K562 (cell line): ENCODE measurements around the gene BRD4. TPM values are rescaled to one million over a fixed set of nuclear protein-coding genes. Genes with fewer than 3 reads are reported as not detected.

ENCODE experiments used
- CEBPG ChIP-seq, 3 experiments: fragments of 200-800 bp in 1 of 3; sonication (Bioruptor generic) in 1 of 3; sonication (generic) in 1 of 3; formaldehyde crosslinking in 1 of 3; IDR thresholded peaks in 2 of 3; conservative IDR thresholded peaks in 1 of 3; 2 replicates each; pipeline versions ENCODE4 v1.6.1 to v1.8.0; 2016 to 2022; ENCODE audit warnings: missing compliant biosample characterization in 2 of 3, missing genetic modification characterization in 2 of 3, mild to moderate bottlenecking in 1 of 3, missing genetic modification reagents in 1 of 3
- CREM ChIP-seq: IDR thresholded peaks from 2 replicates; pipeline ENCODE4 v1.6.1; 2014; ENCODE audit warnings: antibody characterized with exemption, low read depth
- E2F3 ChIP-seq: fragments of 250-450 bp; sonication (Bioruptor Pico); IDR thresholded peaks from 2 replicates; pipeline ENCODE4 v1.4.0; 2020; ENCODE audit warnings: mild to moderate bottlenecking
- EGR1 ChIP-seq: fragments of 450-650 bp; conservative IDR thresholded peaks from 2 replicates; pipeline ENCODE4 v1.6.1; 2017; ENCODE audit warnings: mild to moderate bottlenecking
- HOXB6 ChIP-seq: fragments of 250-450 bp; sonication (Bioruptor Pico); IDR thresholded peaks from 2 replicates; pipeline ENCODE4 v1.5.1; 2022; ENCODE audit warnings: mild to moderate bottlenecking, borderline replicate concordance
- MYBL2 ChIP-seq, 2 experiments: fragments of 450-650 bp in 1 of 2; sonication (generic) in 1 of 2; formaldehyde crosslinking in 1 of 2; IDR thresholded peaks; 2 replicates each; pipeline versions ENCODE4 v1.6.1 to v1.8.1; 2017 to 2022; ENCODE audit warnings: borderline replicate concordance in 1 of 2, inconsistent platforms in 1 of 2, low read depth in 1 of 2, mild to moderate bottlenecking in 1 of 2, missing genetic modification reagents in 1 of 2, moderate library complexity in 1 of 2
- MYC ChIP-seq, 2 experiments: fragments of 250-450 bp in 1 of 2; sonication (Bioruptor Pico) in 1 of 2; IDR thresholded peaks; 2 replicates each; pipeline versions ENCODE4 v1.5.1 to v1.6.1; 2012 to 2021; ENCODE audit warnings: low read depth in 2 of 2, borderline replicate concordance in 1 of 2, improper control_type of control experiment in 1 of 2, low read length in 1 of 2, mild to moderate bottlenecking in 1 of 2, moderate library complexity in 1 of 2
- NBN ChIP-seq: fragments of 450-650 bp; IDR thresholded peaks from 2 replicates; pipeline ENCODE4 v1.6.1; 2016; ENCODE audit warnings: low read depth, mild to moderate bottlenecking
- PHF8 ChIP-seq: fragments of 200-600 bp; sonication (generic); IDR thresholded peaks from 2 replicates; pipeline ENCODE4 v1.6.1; 2012; ENCODE audit warnings: mixed run types, mild to moderate bottlenecking, inconsistent platforms, low read length, moderate library complexity, borderline replicate concordance
- POU5F1 ChIP-seq: fragments of 150-350 bp; IDR thresholded peaks from 2 replicates; pipeline ENCODE4 v1.6.1; 2014; ENCODE audit warnings: borderline replicate concordance, low read length, low read depth, mild to moderate bottlenecking; ENCODE audit not compliant: partially characterized antibody
- RBBP5 ChIP-seq: fragments of 200-600 bp; sonication (generic); IDR thresholded peaks from 2 replicates; pipeline ENCODE4 v1.6.1; 2012; ENCODE audit warnings: borderline replicate concordance, mild to moderate bottlenecking, low read length, control low read depth, inconsistent platforms; ENCODE audit not compliant: insufficient read depth, poor library complexity, severe bottlenecking
- RHOXF2B ChIP-seq: fragments of 250-450 bp; sonication (Bioruptor Pico); conservative IDR thresholded peaks from 2 replicates; pipeline ENCODE4 v1.5.1; 2021
- SMAD1 ChIP-seq: fragments of 150-350 bp; IDR thresholded peaks from 2 replicates; pipeline ENCODE4 v1.6.1; 2014; ENCODE audit warnings: low read length, low read depth; ENCODE audit not compliant: partially characterized antibody
- SREBF2 ChIP-seq: sonication (generic); formaldehyde crosslinking; IDR thresholded peaks from 2 replicates; pipeline ENCODE4 v1.4.0; 2020; ENCODE audit warnings: mild to moderate bottlenecking, missing genetic modification reagents
- TAF1 ChIP-seq: IDR thresholded peaks from 2 replicates; pipeline ENCODE4 v1.6.1; 2011; ENCODE audit warnings: mild to moderate bottlenecking, low read length, moderate library complexity; ENCODE audit not compliant: insufficient read depth, control insufficient read depth, severe bottlenecking; ENCODE audit errors: extremely low read depth
- ZBED1 ChIP-seq: IDR thresholded peaks from 2 replicates; pipeline ENCODE4 v1.6.1; 2014
- ZFP36 ChIP-seq: fragments of 150-350 bp; IDR thresholded peaks from 2 replicates; pipeline ENCODE4 v1.6.1; 2018; ENCODE audit warnings: low read length, low read depth; ENCODE audit not compliant: partially characterized antibody
- ZFPM2 ChIP-seq: fragments of 250-450 bp; sonication (Bioruptor Pico); IDR thresholded peaks from 2 replicates; pipeline ENCODE4 v1.5.1; 2022; ENCODE audit warnings: mild to moderate bottlenecking
- ZNF133 ChIP-seq: fragments of 250-450 bp; sonication (Bioruptor Pico); IDR thresholded peaks from 2 replicates; pipeline ENCODE4 v1.4.0; 2020; ENCODE audit warnings: mild to moderate bottlenecking
- ZNF444 ChIP-seq: fragments of 250-450 bp; sonication (Bioruptor Pico); IDR thresholded peaks from 2 replicates; pipeline ENCODE4 v1.4.0; 2020; ENCODE audit warnings: mild to moderate bottlenecking, moderate library complexity
- ZNF76 ChIP-seq: fragments of 250-450 bp; sonication (Bioruptor Pico); IDR thresholded peaks from 2 replicates; pipeline ENCODE4 v1.4.0; 2020; ENCODE audit warnings: mild to moderate bottlenecking, moderate library complexity, borderline replicate concordance
- polyA plus RNA-seq, 8 experiments: library from polyadenylated mRNA; depleted of rRNA in 4 of 8; stranded (reverse) in 5 of 8; unstranded in 3 of 8; fragments of >200 nt; fragmentation: Nextera tagmentation in 2 of 8; fragmentation: Illumina TruSeq in 1 of 8; extraction: Ambion mirVana in 2 of 8; extraction: Trizol in 1 of 8; gene quantifications; 2 replicates each; pipeline versions ENCODE4 v1.2.1 to v1.2.3, GENCODE V29; 2011 to 2014; ENCODE audit warnings: inconsistent platforms in 1 of 8, missing spikeins in 1 of 8
- total RNA-seq, 7 experiments: library from RNA; depleted of rRNA in 6 of 7; stranded (reverse); fragments of >200 nt in 6 of 7; fragmentation: Illumina TruSeq in 2 of 7; extraction: Trizol in 2 of 7; gene quantifications; 2 replicates each; pipeline versions ENCODE4 v1.2.1 to v1.2.3, GENCODE V29; 2011 to 2021; ENCODE audit warnings: low replicate concordance in 1 of 7
- TF ChIP-seq, protein P1 (sequence below): fragments of 450-650 bp; IDR thresholded peaks from 2 replicates; pipeline ENCODE4 v1.6.1; 2016; ENCODE audit warnings: missing biosample characterization, missing genetic modification characterization
- TF ChIP-seq, protein P2 (sequence below): sonication (generic); formaldehyde crosslinking; IDR thresholded peaks from 2 replicates; pipeline ENCODE4 v1.9.0; 2022; ENCODE audit warnings: mild to moderate bottlenecking, missing genetic modification reagents
- TF ChIP-seq, protein P3 (sequence below): fragments of 200-400 bp; formaldehyde crosslinking; IDR thresholded peaks from 2 replicates; pipeline ENCODE4 v1.6.1; 2017; ENCODE audit warnings: mild to moderate bottlenecking, low read depth, low read length, moderate library complexity

Gene BRD4
- total and polyA plus RNA-seq, 9 of the 15 experiments (the other 6 are each of a cell fraction or from before 2014, with no cell fraction given): 1.8 to 105 (median 15.6) TPM

DNA sequence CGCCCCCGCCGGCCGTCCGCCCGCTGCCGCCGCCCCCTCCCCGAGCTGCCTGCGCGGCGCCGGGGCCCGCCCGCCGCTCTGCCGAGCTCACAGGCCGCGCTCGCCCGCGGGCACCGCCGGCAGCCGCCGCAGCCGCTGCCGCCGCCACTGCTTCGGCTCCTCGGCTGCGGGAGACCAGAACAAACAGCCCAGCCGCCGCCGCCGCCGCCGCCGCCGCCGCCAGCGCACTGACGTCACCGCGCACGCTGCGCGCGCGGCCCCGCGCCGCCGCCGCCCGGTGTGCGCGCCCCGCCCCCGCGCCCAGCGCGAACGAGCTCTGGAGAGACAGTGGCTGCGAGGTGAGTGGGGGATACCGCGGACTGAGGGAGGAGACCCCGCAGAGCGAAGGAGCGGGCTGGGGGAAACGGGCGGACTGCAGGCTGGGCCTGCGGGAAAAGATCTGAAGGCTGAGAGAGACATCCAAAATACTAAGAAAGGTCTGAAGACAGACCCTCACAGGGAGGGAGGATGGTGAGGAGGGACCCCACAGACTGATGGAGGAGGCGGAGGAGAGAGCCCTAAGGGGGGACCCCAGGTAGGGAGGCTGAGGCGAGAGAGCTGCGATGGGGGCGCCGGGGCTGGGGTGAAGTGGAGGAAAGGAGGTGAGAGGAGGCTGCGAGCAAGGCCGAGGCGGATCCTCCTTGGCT, at the start of gene BRD4 (continued):
- TF ChIP-seq ZNF444 (CRISPR knock-in tag) (no peak), PHF8 (peak; percentile 64; the same call in 1 of the 2 replicates), CEBPG (CRISPR knock-in tag; IDR thresholded peaks at IDR 0.05) (no peak), CEBPG (tag; conservative IDR thresholded peaks at IDR 0.05 in 1 of 2, IDR thresholded peaks at IDR 0.05 in 1 of 2) (peak in 1 of 2 experiments; percentile 59; a peak in 2 of 4 replicates), ZNF133 (CRISPR knock-in tag) (no peak), TAF1 (peak; percentile 12), E2F3 (no peak), MYBL2 (IDR thresholded peaks at IDR 0.05; ENCODE audit: low read depth) (no peak), MYBL2 (CRISPR knock-in tag; IDR thresholded peaks at IDR 0.05; ENCODE audit: borderline replicate concordance) (no peak), ZFP36 (no peak), HOXB6 (no peak), CREM (peak; percentile 12; the same call in 1 of the 2 replicates), NBN (no peak), SREBF2 (no peak), ZBED1 (no peak), ZNF76 (CRISPR knock-in tag) (no peak), EGR1 (peak; percentile 81), MYC (IDR thresholded peaks at IDR 0.05; ENCODE audit: low read depth, low read length) (no peak), MYC (CRISPR knock-in tag; IDR thresholded peaks at IDR 0.05; ENCODE audit: borderline replicate concordance, low read depth) (peak; percentile 28; the same call in 1 of the 2 replicates), RHOXF2B (CRISPR knock-in tag) (no peak), POU5F1 (no peak), ZFPM2 (no peak), RBBP5 (peak; percentile 45), SMAD1 (no peak)
- TF ChIP-seq, protein P1, sequence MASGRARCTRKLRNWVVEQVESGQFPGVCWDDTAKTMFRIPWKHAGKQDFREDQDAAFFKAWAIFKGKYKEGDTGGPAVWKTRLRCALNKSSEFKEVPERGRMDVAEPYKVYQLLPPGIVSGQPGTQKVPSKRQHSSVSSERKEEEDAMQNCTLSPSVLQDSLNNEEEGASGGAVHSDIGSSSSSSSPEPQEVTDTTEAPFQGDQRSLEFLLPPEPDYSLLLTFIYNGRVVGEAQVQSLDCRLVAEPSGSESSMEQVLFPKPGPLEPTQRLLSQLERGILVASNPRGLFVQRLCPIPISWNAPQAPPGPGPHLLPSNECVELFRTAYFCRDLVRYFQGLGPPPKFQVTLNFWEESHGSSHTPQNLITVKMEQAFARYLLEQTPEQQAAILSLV (tag): no peak
- TF ChIP-seq, protein P2, sequence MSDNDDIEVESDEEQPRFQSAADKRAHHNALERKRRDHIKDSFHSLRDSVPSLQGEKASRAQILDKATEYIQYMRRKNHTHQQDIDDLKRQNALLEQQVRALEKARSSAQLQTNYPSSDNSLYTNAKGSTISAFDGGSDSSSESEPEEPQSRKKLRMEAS (CRISPR knock-in tag): no peak
- TF ChIP-seq, protein P3, sequence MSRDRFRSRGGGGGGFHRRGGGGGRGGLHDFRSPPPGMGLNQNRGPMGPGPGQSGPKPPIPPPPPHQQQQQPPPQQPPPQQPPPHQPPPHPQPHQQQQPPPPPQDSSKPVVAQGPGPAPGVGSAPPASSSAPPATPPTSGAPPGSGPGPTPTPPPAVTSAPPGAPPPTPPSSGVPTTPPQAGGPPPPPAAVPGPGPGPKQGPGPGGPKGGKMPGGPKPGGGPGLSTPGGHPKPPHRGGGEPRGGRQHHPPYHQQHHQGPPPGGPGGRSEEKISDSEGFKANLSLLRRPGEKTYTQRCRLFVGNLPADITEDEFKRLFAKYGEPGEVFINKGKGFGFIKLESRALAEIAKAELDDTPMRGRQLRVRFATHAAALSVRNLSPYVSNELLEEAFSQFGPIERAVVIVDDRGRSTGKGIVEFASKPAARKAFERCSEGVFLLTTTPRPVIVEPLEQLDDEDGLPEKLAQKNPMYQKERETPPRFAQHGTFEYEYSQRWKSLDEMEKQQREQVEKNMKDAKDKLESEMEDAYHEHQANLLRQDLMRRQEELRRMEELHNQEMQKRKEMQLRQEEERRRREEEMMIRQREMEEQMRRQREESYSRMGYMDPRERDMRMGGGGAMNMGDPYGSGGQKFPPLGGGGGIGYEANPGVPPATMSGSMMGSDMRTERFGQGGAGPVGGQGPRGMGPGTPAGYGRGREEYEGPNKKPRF: no peak
